ENCODE measurements around the gene VEPH1. TPM values are rescaled to one million over a fixed set of nuclear protein-coding genes. Genes with fewer than 3 reads are reported as not detected.

VEPH1 gene
- total RNA-seq, 1 donor from 2014 or later, result 9.5 TPM

GRCh38 chr3:157392104-157392503, 111.1 kb downstream of the VEPH1 start:
- no peak for DNase-seq (ENCODE audit: low read depth in 2 of 2)

- DNase-seq (ENCODE audit: low read depth in 2 of 2), result no peak
Measured at GRCh38 chr3:157390713-157391515, 112.3 kb downstream of the VEPH1 start.

- peak in 1 of 2 donors; percentile 41 for DNase-seq (ENCODE audit: low read depth in 2 of 2)
Measured at GRCh38 chr3:157388976-157389375, 114.2 kb downstream of the VEPH1 start.

DNA sequence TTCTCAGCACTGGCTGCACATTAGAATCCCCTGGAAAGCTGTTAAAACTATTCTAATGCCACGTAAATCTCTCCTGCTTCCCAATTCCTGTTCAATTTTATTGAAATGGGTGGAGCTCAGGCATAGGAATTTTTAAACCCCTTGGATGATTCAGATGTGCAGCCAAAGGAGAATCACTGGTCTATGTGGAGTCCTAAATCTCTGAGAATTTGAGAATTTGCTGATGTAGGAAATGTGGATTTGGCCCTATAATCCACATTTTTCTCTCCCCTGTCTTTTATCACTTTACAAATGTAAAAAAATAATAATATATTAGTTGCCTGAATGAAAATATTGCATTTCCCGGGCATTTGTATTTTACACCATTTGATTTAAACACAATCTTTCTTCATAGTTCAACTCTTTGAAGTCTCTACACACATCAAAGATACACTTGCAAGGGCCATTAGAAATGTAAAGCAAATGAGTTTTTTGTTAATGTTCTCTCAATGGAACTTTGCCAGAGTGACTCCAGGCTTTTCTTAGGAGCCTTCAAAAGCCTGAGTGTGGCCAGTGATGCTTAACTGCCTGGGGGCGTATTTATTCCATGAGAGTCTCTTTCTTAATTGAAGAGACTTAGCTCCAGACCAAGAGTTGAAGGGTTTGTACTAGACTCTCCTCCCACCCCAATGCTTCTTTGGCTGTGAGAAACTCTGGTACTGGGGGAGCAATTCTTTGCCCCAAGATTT, 115.3 kb downstream of the VEPH1 start:
- no peak for DNase-seq (ENCODE audit: low read depth in 2 of 2)

DNA sequence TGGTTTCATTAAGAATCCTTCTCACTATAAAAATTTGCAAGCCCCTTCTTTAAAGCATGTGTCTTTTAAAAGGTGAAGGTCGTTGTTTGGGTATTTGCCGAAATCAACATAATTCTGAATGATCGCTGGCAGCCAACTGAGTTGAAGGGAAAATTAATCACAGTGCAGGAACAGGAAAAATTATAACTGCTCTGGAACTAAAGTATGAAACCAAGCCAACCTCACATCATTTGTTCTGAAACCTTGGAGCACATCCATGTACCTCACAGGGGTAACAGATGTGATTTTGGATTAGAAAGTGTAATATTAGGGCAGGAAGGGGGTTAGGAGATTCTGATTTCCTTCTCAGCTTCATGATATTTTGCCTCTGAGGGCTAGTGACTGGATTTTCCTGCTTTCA, 118.7 kb downstream of the VEPH1 start:
- peak in 1 of 2 donors; percentile 20 for DNase-seq (ENCODE audit: low read depth in 2 of 2)

DNA sequence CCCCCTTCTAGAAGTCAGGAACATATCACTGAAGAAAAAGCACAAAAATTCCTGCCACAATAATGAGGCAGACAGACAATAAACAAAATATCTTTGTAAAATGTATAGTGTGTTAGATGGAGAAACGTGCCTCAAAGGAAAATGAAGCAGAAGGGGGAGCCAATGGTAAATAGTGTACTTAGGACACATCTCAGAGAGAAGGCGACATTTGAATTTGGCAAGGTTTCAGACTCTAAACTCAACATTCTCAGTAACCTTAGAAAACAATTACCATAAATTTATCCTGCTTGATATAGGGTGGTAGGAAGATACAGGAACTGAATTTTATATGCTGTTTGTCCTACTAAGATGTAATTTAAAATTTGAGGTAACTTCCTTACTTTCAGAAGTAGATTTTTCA, 119.2 kb downstream of the VEPH1 start:
- DNase-seq (ENCODE audit: low read depth in 2 of 2), result no peak

DNA sequence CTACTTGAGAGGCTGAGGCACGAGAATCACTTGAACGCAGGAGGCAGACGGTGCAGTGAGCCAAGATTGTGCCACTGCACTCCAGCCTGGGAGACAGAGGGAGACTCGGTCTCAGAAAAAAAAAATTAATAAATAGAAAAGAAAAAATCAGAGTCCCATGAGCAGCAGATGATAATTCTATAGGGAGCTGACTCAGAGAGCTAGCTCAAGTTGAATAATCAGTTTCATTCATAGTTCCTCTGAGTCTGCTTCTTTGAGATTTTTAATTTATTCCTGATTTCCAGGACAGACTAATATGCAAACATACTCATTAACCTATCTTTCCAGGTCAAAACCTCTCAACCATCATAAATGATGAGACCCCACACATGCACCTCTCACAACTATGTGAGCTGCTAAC, 121.6 kb downstream of the VEPH1 start:
- DNase-seq (ENCODE audit: low read depth in 2 of 2), result no peak

- DNase-seq (ENCODE audit: low read depth in 2 of 2), result no peak
Measured at GRCh38 chr3:157379525-157380140, 123.6 kb downstream of the VEPH1 start.

- no peak for DNase-seq (ENCODE audit: low read depth in 2 of 2)
Measured at GRCh38 chr3:157376603-157377300, 126.5 kb downstream of the VEPH1 start.

DNA sequence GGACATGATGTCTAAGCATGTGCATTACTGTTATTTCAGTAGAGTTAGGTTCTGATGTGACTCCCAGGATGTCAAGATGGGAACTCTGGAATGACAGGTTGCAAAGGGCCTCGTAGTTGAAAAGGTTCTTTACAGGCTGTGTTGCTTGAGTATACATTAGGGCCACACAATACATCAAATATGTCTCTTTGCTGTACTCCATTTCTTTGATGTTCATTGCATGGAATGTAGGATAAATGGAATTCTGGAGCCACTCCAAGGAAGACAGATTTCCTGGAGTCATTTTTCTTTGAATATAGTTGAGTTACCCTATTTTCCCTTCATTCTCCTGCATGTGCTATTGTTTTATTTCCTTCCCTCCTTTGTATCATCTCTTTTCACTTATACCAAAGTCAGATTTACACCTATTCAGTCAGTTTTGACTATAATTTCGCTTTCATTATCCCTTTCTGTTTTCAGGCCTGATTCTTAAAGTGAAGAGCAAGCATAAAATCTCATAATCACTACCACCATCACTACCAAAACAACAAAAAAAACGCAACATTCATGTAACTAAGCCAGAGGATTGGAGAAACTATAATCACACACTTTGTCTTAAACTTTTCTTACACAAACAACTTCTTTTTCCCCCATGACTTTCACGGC, 127.8 kb downstream of the VEPH1 start:
- DNase-seq (ENCODE audit: low read depth in 2 of 2), result peak in 1 of 2 donors; percentile 45

- DNase-seq (ENCODE audit: low read depth in 2 of 2), result no peak
Measured at GRCh38 chr3:157374933-157375332, 128.3 kb downstream of the VEPH1 start.

DNA sequence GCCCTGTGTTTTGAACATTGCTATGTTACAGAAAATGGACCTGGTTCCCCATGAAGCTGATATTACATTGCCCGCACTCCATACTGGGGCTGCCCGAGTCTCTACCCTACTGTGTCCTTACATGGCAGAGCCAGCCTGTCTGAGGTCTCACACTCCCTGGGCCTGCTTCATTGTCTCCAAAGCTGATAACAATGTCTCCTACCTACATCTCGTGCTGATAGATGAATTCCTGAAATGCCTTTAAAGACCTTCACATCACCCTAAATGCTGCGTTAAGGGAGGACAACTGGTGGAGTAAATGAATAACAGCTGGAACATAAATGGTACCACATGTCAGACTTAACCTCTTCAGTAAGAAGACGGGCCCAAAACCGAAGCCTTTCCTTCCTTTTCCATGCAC, 129.4 kb downstream of the VEPH1 start:
- DNase-seq (ENCODE audit: low read depth in 2 of 2), result no peak

GRCh38 chr3:157370867-157371266, 132.3 kb downstream of the VEPH1 start:
- no peak for DNase-seq (ENCODE audit: low read depth in 2 of 2)

DNA sequence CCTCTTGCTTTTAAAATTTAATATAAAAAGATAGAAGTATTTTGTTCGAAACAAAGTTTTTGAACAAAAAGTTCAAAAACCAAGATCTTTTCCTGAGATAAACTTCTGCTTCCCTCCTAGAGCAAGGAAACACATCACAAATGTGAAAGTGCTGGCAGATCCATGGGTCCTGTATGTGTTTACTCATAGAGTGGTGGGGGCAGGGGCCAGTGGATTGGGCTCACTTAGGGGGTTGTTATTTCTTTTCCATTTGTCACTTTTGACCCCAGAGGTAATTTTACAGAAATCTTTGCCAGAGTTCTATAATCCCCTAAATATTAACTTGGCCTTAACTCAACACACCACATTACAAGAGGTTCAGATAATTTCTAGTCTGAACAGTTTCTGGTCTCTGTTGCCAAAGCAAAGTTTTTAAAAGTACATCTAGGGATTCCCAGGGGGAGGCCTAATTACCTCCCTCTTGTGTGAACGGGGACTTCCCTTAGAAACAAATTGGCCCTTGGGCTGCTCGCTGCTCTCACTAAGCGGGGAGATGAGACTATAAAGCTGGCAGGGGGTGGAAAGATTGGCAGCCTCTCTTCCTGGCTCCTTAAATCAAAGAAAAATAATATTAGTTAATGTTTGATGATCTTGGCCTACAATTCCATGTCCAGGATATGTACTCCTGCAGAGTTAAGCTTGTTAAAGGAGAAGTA, 133.3 kb downstream of the VEPH1 start:
- DNase-seq (ENCODE audit: low read depth in 2 of 2), result peak; percentile 20 to 58

GRCh38 chr3:157368171-157368570, 135.0 kb downstream of the VEPH1 start:
- DNase-seq (ENCODE audit: low read depth in 2 of 2), result no peak

DNA sequence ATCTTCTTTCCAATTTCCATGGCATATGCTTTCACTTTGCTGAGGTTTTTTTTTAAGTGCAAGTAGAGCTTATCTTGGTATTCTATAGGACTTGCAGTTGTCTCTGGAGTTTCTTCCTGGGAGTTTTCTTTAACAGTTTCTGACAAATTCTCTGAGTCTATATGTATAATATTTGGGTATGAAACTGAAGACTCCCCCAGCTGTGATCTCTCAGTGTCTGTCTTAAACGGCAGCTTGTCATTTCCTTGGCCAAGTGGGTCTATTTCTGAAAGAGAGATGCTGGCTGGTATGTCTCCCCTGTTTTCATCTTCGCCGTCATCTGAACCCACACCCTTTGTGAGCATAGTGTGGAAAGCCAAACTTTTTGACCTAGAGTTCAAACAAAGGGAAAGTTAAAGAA, 139.8 kb downstream of the VEPH1 start:
- DNase-seq (ENCODE audit: low read depth in 2 of 2), result no peak

- no peak for DNase-seq (ENCODE audit: low read depth in 2 of 2)
Measured at GRCh38 chr3:157362348-157362747, 140.9 kb downstream of the VEPH1 start.

GRCh38 chr3:157360044-157360443, 143.2 kb downstream of the VEPH1 start:
- DNase-seq (ENCODE audit: low read depth in 2 of 2), result peak; percentile 36 to 95

DNA sequence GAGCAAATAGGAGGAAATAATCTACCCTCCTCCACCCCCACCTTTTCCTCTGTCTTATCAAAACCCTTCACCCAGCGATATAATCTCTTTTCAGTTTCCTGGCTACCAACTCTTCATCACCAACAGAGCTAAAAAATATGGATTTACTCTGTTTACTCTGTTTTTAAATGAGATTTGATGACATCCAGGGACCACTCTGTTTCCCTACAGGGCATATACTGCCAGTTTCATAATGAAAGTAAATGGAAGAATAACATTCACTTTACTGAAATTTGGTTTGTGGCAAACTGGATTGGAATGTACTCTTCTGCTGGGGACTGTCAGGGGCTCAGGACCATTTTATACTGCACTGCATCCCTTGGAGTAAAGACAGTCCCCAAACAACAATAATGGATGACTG, 146.7 kb downstream of the VEPH1 start:
- DNase-seq (ENCODE audit: low read depth in 2 of 2), result no peak

GRCh38 chr3:157355276-157355675, 147.9 kb downstream of the VEPH1 start:
- no peak for DNase-seq (ENCODE audit: low read depth in 2 of 2)

GRCh38 chr3:157354722-157355121, 148.5 kb downstream of the VEPH1 start:
- peak in 1 of 2 donors; percentile 60 for DNase-seq (ENCODE audit: low read depth in 2 of 2)
